ENCODE data around the gene ERC2. TPM values are rescaled to one million over a fixed set of nuclear protein-coding genes. Genes with fewer than 3 reads are reported as not detected.
A peak's percentile ranks its signal among the peaks of the same experiment; 100 is the strongest.

The ERC2 gene
- polyA plus RNA-seq, 5 donors, result 1.4 to 3.0 (median 2.1) TPM

- no peak for DNase-seq
Measured at GRCh38 chr3:56428667-56429066, 39.6 kb downstream of the ERC2 start.

- DNase-seq, result no peak
Measured at GRCh38 chr3:56424885-56425284, 43.4 kb downstream of the ERC2 start.

- no peak for DNase-seq
Measured at GRCh38 chr3:56424336-56424735, 43.9 kb downstream of the ERC2 start.

GRCh38 chr3:56423661-56424099 is 44.6 kb downstream of the ERC2 start:
- DNase-seq, result no peak

- DNase-seq, result no peak
Measured at GRCh38 chr3:56422316-56422715, 46.0 kb downstream of the ERC2 start.

GRCh38 chr3:56421205-56421604 is 47.1 kb downstream of the ERC2 start:
- no peak for DNase-seq

- no peak for DNase-seq
Measured at GRCh38 chr3:56415652-56416051, 52.6 kb downstream of the ERC2 start.

GRCh38 chr3:56413911-56414310 is 54.4 kb downstream of the ERC2 start:
- DNase-seq, result no peak

GRCh38 chr3:56411166-56411565 is 57.1 kb downstream of the ERC2 start:
- DNase-seq, result no peak

GRCh38 chr3:56410576-56410975 is 57.7 kb downstream of the ERC2 start:
- DNase-seq, result no peak

- DNase-seq, result no peak
Measured at GRCh38 chr3:56409790-56410189, 58.5 kb downstream of the ERC2 start.

GRCh38 chr3:56408761-56409196 is 59.5 kb downstream of the ERC2 start:
- no peak for DNase-seq

GRCh38 chr3:56406826-56407515 is 61.3 kb downstream of the ERC2 start:
- DNase-seq, result no peak

GRCh38 chr3:56404884-56405283 is 63.4 kb downstream of the ERC2 start:
- DNase-seq, result no peak

- DNase-seq, result no peak
Measured at GRCh38 chr3:56398659-56399058, 69.6 kb downstream of the ERC2 start.

- no peak for DNase-seq
Measured at GRCh38 chr3:56397798-56398197, 70.5 kb downstream of the ERC2 start.

- no peak for DNase-seq
Measured at GRCh38 chr3:56389183-56389830, 79.0 kb downstream of the ERC2 start.

- no peak for DNase-seq
Measured at GRCh38 chr3:56383092-56383491, 85.2 kb downstream of the ERC2 start.

- DNase-seq, result no peak
Measured at GRCh38 chr3:56379723-56380287, 88.5 kb downstream of the ERC2 start.

- no peak for DNase-seq
Measured at GRCh38 chr3:56375654-56376053, 92.6 kb downstream of the ERC2 start.

GRCh38 chr3:56373386-56373785 is 94.9 kb downstream of the ERC2 start:
- peak in 1 of 2 donors; percentile 6 for DNase-seq

GRCh38 chr3:56370991-56371775 is 97.1 kb downstream of the ERC2 start:
- no peak for DNase-seq
